Testis (tissue), 2 donors: Measurements from ENCODE around the gene MRPL38.

Experiments
- POLR2A ChIP-seq: fragments of 450-650 bp; IDR thresholded peaks from one replicate; pipeline ENCODE4 v1.6.1; 2017; ENCODE audit warnings: antibody characterized with exemption, mild to moderate bottlenecking, moderate library complexity
- TF ChIP-seq, protein P1 (sequence below), 3 experiments: fragments of 450-650 bp in 2 of 3; fragments of 200-600 bp in 1 of 3; sonication (generic) in 1 of 3; IDR thresholded peaks; one replicate each; pipeline ENCODE4 v1.5.1; 2016 to 2019; ENCODE audit warnings: antibody characterized with exemption in 3 of 3, mild to moderate bottlenecking in 2 of 3, moderate library complexity in 1 of 3

DNA sequence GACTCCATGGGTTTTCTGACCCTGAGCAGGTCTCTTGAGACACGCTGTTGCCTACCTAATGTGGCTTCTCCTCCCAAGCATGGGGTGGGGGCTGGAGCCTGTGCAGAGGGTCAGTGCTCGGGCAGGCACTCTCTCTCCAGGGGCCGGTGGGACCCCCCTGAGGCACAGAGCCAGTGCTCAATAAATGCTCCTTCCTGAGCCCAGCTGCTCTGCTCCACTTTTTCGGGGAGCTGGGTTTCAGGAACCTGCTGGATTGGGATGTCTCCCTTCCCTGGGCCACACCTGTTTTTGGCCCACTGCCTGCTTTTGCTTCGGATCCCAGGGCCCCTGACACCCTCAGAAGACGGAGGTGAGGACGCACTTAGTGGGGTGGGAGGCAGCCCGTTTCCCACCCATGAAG lies 6.6 kb downstream of the MRPL38 start:
- TF ChIP-seq, protein P1, sequence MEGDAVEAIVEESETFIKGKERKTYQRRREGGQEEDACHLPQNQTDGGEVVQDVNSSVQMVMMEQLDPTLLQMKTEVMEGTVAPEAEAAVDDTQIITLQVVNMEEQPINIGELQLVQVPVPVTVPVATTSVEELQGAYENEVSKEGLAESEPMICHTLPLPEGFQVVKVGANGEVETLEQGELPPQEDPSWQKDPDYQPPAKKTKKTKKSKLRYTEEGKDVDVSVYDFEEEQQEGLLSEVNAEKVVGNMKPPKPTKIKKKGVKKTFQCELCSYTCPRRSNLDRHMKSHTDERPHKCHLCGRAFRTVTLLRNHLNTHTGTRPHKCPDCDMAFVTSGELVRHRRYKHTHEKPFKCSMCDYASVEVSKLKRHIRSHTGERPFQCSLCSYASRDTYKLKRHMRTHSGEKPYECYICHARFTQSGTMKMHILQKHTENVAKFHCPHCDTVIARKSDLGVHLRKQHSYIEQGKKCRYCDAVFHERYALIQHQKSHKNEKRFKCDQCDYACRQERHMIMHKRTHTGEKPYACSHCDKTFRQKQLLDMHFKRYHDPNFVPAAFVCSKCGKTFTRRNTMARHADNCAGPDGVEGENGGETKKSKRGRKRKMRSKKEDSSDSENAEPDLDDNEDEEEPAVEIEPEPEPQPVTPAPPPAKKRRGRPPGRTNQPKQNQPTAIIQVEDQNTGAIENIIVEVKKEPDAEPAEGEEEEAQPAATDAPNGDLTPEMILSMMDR (IDR thresholded peaks at IDR 0.05) = no peak
- TF ChIP-seq POLR2A = no peak
